Upper lobe of right lung (tissue), 1 donor: ENCODE results near the gene DGLUCY. TPM values are rescaled to one million over a fixed set of nuclear protein-coding genes. Genes with fewer than 3 reads are reported as not detected.
A peak's percentile ranks its signal among the peaks of the same experiment; 100 is the strongest.
"Not testable (repeated sequence)": the region's sequence is repeated elsewhere in the genome, so short reads cannot be mapped to it uniquely, and the experiment has no call there.

ENCODE experiments used
- ATAC-seq: fragments of 200-7000 bp; cut with Tn5 transposase; one replicate; pipeline ENCODE4 v1.9.1; 2020; ENCODE audit warnings: mild to moderate bottlenecking, moderate library complexity
- DNase-seq: peaks from one replicate; pipeline ENCODE4 v3.0.0-alpha.2; 2020
- H3K27ac ChIP-seq: fragments of 200-600 bp; one replicate; pipeline ENCODE4 v1.8.0; 2022
- H3K27me3 ChIP-seq: fragments of 200-600 bp; one replicate; pipeline ENCODE4 v1.8.0; 2022; ENCODE audit warnings: mild to moderate bottlenecking
- H3K36me3 ChIP-seq: fragments of 200-600 bp; one replicate; pipeline ENCODE4 v1.8.0; 2022
- H3K4me1 ChIP-seq: fragments of 200-600 bp; one replicate; pipeline ENCODE4 v1.8.0; 2022
- H3K4me3 ChIP-seq: fragments of 200-600 bp; one replicate; pipeline ENCODE4 v1.8.0; 2022; ENCODE audit warnings: mild to moderate bottlenecking
- H3K9me3 ChIP-seq: fragments of 200-600 bp; one replicate; pipeline ENCODE4 v1.8.0; 2022
- intact Hi-C: fragments of 100-400 bp; cut with DNase I; formaldehyde crosslinking; loops from one replicate; pipeline ENCODE4 v1.11.0; 2022
- total RNA-seq: library from RNA; stranded (reverse); fragmentation: NEBNext Ultra II Directional; extraction: Animal tissue kit (Norgen Biotek cat#: 25700); gene quantifications from one replicate; pipeline ENCODE4 v1.2.1, GENCODE V29; 2021
- TF ChIP-seq, protein P1 (sequence below): fragments of 200-600 bp; IDR thresholded peaks from one replicate; pipeline ENCODE4 v1.8.0; 2022; ENCODE audit warnings: antibody characterized with exemption
- donor health status: DM: no; HTN: yes; CAD: no; lungs with severe emphysema.

The DGLUCY gene
- total RNA-seq, 1 donor from 2014 or later: 77.6 TPM

DNA sequence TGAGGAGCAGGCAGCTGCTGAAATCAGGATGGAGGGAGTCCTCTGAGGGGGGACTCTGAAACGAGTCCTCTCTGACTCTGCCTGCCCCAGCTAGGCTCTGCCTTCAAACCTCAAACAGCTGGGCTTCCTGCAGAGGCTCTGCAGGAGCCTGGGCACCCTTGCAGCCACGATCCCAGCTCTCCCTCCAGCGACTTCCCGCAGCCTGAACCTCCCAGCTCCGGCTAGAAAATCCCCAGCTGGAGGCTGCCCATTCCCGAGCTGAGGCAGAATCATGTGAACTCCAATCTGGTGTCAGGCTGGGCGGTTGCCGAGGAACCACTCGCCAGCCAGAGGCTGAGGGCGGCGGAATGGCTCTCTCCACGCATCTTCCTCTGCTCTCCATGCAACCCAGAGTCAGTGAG, 130.6 kb downstream of the DGLUCY start, which contains the start of gene GPR68:
TSS of gene GPR68 (minus strand) at position 204 of the 401 bp plus-strand sequence. CDS start 9,654 bp downstream, outside the sequence.
- H3K36me3 ChIP-seq: no peaks in the 10 kb centered on the region
- H3K27me3 ChIP-seq: no peaks in the 10 kb centered on the region
- peak within 1 kb of the TSS; percentile 23 for H3K4me3 ChIP-seq
- H3K4me1 ChIP-seq: peaks cover 21% of the 10 kb centered on the region
- ATAC-seq (peak; percentile 39), DNase-seq (no peak)
- H3K27ac ChIP-seq: peak within 1 kb of the TSS; percentile 65
- H3K9me3 ChIP-seq: no peaks in the 10 kb centered on the region
- intact Hi-C loops: no loop called here
- TF ChIP-seq, protein P1, sequence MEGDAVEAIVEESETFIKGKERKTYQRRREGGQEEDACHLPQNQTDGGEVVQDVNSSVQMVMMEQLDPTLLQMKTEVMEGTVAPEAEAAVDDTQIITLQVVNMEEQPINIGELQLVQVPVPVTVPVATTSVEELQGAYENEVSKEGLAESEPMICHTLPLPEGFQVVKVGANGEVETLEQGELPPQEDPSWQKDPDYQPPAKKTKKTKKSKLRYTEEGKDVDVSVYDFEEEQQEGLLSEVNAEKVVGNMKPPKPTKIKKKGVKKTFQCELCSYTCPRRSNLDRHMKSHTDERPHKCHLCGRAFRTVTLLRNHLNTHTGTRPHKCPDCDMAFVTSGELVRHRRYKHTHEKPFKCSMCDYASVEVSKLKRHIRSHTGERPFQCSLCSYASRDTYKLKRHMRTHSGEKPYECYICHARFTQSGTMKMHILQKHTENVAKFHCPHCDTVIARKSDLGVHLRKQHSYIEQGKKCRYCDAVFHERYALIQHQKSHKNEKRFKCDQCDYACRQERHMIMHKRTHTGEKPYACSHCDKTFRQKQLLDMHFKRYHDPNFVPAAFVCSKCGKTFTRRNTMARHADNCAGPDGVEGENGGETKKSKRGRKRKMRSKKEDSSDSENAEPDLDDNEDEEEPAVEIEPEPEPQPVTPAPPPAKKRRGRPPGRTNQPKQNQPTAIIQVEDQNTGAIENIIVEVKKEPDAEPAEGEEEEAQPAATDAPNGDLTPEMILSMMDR: no peak

DNA sequence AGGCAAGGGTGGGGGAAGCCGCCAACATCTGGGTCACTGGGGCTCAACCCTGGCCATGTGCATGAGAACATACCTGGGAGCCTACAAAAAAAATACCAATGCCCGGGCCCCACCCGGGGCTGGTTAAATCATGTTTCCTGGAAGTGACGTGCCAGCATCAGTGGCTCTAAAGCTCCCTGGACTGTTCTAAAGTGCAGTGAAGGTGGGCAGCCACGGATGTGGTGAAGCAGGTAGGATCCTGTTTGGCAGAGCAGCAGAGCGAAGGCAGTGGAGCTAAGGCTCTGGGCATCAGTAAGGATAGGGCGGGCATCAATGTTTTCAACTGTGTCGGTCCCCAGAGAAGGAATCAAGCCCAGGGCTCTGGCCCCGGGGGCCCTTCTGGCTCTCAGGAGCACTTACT, 131.2 kb downstream of the DGLUCY start:
- peak overlapping the region; percentile 65 for H3K27ac ChIP-seq

DNA sequence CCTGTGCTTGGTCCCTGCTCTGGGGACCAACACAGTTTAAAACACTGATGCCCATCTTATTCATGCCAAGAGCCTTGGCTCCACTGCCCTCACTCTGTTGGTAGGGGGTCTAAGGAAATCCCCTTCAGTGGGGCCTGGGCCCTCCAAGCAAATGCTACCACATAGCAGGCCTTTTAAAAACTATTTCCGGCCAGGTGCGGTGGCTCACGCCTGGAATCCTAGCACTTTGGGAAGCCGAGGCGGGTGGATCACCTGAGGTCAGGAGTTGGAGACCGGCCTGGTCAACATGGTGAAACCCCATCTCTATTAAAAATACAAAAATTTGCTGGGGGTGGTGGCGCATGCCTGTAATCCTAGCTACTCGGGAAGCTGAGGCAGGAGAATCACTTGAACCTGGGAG, 131.7 kb downstream of the DGLUCY start:
- DNase-seq, H3K27me3 ChIP-seq, H3K36me3 ChIP-seq, H3K9me3 ChIP-seq, intact Hi-C loops, H3K4me3 ChIP-seq, ATAC-seq: not testable (repeated sequence)
- Histone ChIP-seq H3K27ac (peak overlapping the region; percentile 65), H3K4me1 (peaks cover 33% of the 10 kb centered on the region)

More for the DNA sequence above, 131.2 kb downstream of the DGLUCY start:
- TF ChIP-seq, protein P1: no peak
- intact Hi-C loops: no loop called here
- no peaks in the 10 kb centered on the region for H3K9me3 ChIP-seq
- ATAC-seq: no peak
- H3K4me1 ChIP-seq: peaks cover 27% of the 10 kb centered on the region
- DNase-seq: no peak
- H3K27me3 ChIP-seq: no peaks in the 10 kb centered on the region
- H3K36me3 ChIP-seq: no peaks in the 10 kb centered on the region
- no peak overlapping the region for H3K4me3 ChIP-seq

DNA sequence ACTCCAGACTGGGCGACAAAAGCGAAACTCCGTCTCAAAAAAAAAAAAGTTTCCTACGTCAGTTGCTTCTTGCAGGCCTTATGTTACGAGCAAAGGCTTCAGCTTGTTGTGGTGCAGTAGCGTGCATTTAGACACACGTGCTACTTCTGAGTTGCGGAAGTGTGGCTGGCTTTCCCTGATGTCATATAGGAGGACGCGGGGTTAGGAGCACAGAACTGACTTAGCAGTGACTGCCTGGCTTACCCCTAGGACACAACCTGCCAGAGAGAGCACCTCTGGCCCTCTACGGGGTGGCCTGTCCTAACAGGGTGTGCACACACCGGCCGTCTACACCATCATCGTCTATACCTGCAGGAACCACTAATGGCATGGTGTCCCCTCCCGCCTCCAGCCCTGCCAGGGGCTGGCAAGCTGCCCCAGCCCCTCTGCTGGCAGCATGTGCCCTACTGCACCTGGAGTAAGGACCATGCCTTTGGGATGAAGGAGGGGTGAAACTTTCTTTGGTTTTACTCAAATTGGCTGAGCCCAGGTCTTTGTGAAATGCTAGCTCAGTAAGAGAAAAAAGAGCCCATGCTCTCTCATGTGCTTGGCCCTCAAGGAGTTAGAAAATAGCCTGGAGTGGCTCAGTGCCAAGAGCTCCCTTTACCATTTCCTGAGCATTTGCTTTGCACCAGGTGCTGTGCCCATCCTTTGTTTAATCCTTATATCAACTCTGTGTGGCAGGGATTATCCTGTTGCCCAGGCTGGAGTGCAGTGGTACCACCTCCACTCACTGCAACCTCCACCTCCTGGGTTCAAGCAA, 132.4 kb downstream of the DGLUCY start:
- Histone ChIP-seq H3K36me3 (no peaks in the 10 kb centered on the region), H3K27me3 (no peaks in the 10 kb centered on the region), H3K27ac (peak overlapping the region; percentile 30), H3K9me3 (no peaks in the 10 kb centered on the region), H3K4me1 (peaks cover 39% of the 10 kb centered on the region), H3K4me3 (no peak overlapping the region)
- intact Hi-C loops: no loop called here
- TF ChIP-seq, protein P1: no peak
- ATAC-seq (no peak), DNase-seq (no peak)

DNA sequence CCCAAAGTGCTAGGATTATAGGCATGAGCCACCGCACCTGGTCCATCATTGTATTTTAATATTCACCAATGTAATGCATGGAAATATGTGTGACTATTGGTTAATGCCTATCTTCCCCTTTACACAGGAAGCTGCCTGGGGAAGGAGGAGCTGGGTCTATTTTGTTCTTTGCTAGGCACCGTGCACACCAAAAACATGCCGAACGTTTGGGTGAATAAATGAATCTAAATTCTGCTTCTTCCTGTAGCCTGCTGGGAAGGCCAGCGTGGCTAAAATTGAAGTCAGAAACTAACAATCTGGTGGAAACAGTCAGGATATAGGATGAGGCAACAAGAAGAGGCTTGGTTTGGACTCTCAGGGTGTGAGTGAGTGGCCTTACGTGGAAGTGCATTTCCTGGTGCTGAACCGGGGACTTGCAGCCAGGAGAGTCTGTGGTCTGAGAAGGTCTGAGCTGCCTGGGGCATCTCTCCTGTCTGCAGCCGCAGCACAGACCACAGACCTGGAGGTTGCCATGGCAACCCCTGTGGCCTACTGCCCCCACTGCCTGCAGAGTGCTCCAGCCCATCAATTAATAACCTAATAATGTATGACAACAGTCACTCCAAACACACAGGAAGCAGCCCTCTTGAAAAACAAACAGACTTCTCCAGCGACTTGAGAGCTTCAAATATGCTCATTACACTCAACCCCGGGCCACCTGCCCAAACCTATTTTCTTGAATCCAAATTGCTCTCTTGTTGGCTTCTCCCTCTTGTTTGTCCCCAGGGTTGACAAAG, 136.2 kb downstream of the DGLUCY start:
- DNase-seq (peak; percentile 78), ATAC-seq (peak; percentile 65)
- intact Hi-C loops: no loop called here
- Histone ChIP-seq H3K27me3 (no peaks in the 10 kb centered on the region), H3K9me3 (no peaks in the 10 kb centered on the region), H3K36me3 (no peaks in the 10 kb centered on the region), H3K4me1 (peaks cover 37% of the 10 kb centered on the region), H3K4me3 (no peak overlapping the region), H3K27ac (peak overlapping the region; percentile 52)
- TF ChIP-seq, protein P1: no peak

DNA sequence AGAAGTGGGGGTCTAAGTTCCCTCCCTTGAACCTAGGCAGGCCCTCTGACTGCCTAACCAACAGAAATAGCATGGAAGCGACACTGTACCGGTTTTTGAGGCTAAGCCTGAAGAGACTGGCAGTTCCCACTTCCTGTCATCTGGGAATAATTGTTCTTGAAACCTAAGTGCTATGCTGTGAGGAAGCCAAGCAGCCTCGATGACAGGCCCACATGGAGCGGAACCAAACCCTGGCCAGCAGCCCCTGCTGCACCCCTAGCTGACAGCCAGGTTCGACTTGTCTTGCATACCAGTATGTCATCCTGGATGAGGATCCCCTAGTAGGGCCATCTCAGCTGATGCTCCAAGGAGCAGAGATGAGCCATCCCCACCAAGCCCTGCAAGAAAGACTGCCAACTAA, 137.0 kb downstream of the DGLUCY start:
- ATAC-seq: no peak
- TF ChIP-seq, protein P1: no peak
- DNase-seq: no peak
- no peak overlapping the region for H3K4me3 ChIP-seq
- H3K4me1 ChIP-seq: peaks cover 37% of the 10 kb centered on the region
- H3K36me3 ChIP-seq: no peaks in the 10 kb centered on the region
- H3K27ac ChIP-seq: peak overlapping the region; percentile 52
- H3K27me3 ChIP-seq: no peaks in the 10 kb centered on the region
- H3K9me3 ChIP-seq: no peaks in the 10 kb centered on the region
- intact Hi-C loops: no loop called here
